NCI-H526 (cell line): ENCODE results near the gene LDLRAD2.
"Not testable (repeated sequence)": the region's sequence is repeated elsewhere in the genome, so short reads cannot be mapped to it uniquely, and the experiment has no call there.

Experiments
- DNase-seq, 2 experiments: peaks; one replicate each; lab custom pipeline; 2025; lab: John Stamatoyannopoulos, UW

LDLRAD2 gene

DNA sequence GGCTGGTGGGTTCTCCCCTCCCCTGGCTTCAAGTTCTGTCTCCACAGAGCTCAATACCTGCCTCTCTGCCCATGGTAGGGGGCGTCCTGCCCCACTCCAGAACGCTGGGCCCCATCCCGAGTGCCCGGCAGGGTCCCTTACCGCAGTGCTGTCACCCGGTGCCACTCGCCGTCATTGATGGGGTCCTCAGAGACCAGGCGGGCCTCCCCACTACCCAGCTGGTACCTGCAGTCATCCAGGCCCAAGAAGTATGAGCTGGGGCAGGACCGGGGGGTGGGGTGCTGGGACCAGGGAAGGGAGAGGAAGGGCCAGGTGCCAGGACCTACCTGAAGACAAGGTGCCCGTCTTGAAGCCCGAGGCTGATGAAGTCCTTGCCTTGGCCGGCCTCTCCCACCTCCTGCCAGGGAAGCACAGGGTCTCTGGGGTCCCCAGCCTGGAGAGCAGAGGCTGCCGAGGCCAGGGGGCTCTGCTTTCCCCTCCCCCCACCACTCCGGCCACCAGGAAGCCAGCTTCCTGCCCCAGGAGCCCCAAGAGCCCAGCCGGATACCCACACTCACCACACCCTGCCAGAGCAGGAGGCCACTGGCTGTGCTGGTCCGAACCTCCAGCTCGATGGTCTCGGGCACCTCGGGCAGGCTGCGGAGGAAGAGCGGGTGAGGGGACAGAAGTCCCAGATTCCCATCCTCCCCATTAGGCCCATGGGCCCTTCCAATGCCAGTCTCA lies 12.1 kb downstream of the LDLRAD2 start:
- DNase-seq: no peak

DNA sequence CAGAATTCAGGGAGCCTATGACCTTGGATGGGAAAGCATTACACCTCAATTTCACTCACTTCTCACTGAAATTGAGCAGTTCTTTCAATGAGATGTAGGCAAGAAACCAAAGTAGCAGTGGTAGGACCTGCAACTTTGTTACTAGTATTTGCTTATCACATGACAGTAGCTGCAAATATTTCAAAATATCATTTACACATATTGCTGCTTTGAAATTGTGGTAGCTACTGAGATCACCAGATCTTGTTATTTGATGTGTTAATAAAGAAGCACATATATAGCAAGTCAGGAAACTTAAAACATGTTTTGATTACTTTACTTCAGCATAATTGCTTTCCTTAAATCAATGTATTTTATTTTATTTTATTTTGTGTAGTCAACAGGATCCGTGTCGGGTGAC lies 12.9 kb downstream of the LDLRAD2 start:
- DNase-seq: no peak

DNA sequence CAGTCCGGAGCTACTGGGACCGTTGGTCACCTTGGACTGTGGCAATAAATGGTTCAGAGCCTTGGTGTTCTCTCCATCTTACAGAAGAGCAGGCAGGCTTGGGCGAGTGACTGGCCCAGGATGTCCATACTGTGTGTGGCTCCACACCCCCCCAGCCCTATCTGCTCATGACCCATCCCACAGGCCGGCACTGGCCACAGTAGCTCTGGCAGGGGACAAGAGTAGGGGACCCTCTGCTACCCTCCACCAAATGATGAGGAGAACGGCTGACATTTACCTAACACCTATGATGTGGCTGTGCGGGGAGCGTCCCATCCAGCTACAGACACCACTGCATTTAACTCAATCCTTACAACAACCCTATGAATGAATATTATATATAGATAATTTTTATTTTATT lies 13.3 kb downstream of the LDLRAD2 start:
- DNase-seq: no peak

DNA sequence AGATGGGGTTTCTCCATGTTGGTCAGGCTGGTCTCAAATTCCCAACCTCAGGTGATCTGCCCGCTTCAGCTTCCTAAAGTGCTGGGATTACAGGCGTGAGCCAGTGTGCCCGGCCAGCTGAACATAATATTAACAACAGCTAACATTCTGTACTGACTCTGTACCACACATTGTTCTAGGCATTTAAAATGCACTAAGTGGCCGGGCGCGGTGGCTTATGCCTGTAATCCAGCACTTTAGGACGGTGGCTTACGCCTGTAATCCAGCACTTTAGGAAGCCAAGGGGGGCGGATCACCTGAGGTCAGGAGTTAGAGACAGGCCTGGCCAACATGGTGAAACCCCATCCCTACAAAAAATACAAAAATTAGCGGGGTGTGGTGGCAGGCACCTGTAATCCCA lies 14.6 kb downstream of the LDLRAD2 start:
- DNase-seq: not testable (repeated sequence)

DNA sequence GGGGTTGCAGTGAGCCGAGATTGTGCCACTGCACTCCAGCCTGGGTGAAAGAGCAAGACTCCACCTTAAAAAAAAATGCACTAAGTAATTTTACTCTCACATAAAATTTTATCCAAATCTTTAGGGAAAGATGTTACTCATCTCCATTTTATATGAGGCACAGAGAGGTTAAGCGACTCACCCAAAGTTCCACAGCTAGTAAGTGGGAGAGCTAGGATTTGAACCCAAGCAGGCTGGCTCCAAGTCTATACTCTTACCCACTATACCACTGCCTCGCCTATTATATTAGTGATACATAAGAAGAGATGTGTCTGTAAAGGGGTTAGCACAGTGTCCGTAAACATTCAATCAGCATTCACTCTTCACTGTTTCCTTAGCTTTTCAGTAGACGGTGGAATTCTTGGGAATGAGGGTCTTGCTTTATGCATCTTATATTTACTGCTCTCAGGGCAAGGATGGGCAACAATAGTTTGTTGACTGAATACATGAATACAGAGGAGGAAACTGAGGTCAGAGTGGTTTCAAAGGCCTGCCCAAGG lies 15.1 kb downstream of the LDLRAD2 start:
- DNase-seq: no peak

DNA sequence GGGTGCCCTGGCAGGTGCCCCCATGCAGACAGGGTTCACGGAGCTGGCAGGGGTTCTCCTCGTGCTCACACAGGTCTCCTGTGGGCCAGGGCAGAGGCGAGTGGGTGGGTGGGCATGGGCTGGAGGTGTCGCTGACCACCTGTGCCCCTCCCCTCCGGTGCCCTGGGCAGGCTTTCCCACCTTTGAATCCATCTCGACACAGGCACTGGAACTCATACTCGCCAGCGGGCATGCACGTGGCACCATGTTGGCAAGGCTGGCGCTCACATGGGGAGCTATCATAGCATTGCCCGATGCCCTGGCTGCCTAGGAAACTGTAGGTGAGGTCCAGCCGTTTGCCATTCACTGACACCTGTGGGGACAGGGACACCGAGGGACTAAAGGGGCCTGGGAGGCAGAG lies 16.0 kb downstream of the LDLRAD2 start:
- no peak for DNase-seq

DNA sequence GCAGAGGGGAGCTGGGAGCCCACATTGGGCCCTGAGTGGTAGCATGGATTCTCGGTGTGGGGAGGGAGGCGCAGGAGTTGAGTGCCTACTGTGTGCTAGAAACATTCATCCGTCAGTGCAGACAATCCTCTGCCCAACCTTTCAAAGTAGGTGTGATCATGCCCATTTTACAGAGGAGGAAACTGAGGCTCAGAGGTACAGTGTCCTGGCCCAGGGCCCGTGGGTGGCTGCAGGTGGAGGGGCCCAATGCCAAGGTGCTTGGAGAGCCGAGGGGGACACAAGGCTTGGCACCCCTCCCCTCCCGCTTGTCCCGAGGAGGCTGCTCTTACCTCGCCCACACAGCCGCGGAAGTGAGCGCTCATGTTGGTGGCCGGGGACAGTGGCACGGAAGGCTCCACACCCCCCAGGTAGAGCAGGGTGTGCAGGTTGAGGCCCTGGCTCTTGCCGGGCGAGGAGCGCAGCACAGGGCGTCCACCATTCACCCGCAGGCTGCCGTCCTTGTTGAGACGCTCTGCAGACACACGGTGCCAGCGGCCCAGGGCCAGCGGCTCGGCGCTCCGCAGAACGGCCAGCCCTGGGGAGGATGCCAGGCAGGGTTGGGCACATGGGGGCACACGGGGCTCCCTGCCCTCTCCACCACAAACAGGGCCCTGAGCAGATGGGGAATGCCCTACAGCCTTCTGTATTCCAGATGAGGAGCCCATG lies 16.6 kb downstream of the LDLRAD2 start:
- DNase-seq: no peak

DNA sequence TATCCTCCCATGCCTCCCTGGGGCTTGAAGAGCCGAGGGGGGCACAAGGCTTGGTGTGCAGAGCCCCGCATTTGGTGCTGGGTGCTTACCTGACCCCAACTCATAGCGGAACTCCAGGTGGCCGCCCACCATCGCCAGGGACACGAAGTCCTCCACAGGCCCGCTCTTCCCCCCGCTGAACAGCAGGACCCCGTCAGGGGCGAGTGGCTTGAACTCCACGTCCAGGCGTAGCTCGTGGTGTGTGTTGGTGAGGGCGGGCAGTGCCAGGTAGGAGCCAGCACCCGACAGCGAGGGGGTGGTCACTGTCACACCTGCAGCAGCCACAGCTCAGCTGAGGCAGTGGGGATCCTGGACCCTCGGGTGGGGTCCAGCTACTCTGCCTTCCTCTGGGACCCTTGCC lies 17.2 kb downstream of the LDLRAD2 start:
- no peak for DNase-seq

DNA sequence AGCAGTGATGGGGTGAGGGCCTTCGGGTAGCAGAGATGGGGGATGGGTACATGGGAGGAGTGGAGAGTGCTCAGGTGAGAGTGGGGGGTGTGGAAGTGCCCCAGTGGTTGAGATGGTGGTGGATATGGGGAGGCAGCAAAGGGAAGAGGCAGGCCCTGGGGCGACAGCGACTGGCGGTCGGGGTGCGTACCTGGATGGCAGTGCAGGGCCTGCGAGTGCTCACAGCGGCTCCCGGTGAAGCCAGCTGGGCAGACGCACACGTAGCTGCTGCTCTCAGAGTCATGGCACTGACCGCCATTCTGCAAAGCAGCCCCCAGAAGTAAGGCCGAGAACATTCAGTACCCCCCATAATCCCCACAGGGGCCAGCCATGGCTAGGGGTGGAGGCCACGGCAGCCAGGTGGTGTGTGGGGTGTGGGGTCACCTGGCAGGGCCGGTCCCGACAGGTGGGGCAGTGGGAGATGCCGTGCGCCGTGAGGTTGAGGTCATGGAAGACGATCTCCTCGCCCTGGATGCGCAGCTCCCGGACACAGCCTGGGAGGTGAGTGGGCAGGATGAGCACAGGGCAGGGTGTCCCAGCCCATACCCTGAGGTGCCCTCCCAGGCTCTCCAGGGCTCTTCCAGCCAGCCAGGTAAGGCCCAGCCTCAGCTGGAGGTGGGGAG lies 18.9 kb downstream of the LDLRAD2 start:
- no peak for DNase-seq

DNA sequence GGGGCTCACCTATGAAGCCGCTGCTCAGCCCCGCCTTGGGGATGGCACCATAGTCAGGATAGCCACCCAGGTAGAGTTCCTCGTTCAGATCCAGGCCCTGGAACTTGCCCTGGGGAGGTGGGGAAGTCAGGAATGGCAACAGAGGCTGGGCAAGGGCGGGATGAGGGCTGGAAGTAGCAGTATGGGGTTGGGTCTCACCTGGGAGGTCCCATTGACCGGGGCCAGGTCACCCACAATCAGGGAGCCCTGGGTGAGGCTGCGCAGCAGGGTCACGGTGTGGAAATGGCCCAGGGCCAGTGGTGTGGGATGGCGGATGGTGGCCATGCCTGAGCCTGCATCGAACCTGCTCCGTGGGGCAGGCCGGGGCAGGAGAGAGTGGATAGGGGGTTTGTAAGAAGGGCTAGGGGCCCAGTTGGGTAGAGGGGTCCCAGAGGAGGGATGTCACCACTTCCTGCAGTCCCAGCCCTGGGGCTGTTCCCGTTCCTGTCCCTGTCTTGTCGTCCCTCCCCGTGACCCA lies 19.4 kb downstream of the LDLRAD2 start:
- DNase-seq: no peak

DNA sequence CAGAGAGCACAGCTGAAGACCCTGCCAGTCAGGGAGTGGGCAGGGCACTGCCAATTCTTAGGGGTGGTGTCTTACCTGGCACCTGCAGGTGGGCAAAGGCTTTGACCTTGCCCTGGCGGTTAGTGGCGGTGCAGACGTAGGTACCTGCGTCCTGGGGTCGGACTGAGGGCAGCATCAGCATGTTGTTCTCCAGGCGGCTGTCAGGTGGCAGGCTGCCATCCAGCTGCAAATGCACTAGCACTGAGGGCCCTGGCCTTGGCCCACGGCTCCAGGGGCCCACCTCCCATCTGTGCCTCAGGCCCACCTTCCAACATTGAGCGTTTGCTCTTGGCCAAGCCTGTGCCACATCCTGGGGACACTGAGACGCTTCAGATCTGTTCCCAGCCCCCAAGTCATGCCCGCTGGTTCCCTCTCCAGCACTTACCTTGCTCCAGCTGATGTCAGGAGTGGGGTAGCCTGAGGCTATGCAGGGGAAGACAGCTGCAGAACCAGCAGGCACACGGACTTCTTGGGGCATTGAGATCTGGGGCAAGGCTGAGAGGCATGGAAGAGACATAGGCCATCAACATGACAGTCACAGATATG lies 21.4 kb downstream of the LDLRAD2 start:
- DNase-seq: no peak

DNA sequence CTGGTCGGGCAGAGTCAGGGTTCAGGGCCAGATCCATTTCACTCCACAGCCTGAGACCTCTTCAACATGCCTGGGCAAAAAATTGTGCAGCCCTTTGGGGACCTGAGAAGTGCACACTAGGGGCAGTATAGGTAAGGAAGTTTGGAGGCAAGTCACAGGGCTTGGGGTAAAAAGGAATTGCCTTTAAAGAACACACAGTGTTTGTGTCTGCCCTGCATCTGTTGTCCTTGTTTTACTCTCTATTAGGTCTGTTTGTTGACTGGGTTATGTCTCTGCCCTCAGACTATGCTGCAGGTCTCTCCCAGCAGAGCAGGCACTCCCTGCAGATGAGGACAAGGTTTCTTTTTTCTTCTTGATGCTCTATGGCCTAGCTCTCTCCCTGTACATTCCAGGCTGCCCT lies 22.0 kb downstream of the LDLRAD2 start:
- no peak for DNase-seq

DNA sequence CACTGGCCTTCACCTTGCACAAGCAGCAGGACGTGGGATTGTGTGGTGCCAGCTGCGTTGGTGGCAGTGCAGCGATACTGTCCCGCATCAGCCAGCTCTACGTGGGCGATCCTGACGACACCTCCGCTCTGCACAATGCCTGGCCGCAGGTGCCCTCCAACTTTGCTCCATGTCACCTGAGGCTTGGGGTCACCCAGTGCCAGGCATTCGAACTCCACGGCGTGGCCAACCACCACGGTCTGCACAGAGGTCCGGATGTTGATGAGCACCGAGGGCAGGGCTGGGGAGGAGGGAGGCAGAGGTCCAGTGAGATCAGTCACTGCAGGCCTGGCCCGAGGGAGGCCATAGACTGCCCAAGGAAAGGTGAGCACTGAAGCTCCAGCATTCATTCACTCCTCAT lies 22.6 kb downstream of the LDLRAD2 start:
- no peak for DNase-seq

DNA sequence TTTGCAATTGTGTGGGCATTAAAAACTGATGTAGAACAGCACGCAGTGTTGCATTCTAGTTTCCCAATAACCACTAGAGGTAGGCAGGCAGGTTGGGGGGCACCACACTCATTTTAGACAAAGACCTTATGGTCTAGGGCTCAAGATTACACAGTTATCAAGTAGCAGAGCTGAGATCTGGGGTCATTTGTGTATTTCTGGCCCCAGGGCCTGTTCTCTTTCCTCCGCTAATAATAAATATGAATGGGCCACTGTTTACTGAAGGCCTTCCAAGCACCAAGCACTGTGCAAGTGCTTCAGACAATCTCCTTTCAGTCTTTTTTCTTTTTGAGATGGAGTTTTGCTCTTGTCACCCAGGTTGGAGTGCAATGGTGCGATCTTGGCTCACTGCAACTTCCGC lies 23.9 kb downstream of the LDLRAD2 start:
- DNase-seq: no peak

DNA sequence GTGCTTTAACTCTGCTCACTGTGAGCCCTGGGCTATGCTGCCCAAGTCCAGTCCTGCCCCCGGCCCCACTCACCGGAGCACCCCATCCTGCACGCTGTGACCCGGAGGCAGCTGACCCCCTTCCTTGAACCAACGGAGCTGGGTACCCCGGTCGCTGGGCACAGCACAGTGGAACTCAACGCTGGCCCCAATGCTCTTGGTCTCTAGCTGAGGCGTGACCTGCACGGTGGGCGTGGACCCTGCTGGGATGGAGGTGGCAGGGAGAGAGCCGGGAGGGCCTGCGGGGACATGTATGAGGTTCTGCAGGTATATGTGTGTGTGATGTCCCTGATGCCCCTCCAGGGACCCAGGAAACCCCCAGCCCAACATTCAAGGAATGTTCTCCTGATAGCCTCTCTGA lies 24.7 kb downstream of the LDLRAD2 start:
- no peak for DNase-seq

DNA sequence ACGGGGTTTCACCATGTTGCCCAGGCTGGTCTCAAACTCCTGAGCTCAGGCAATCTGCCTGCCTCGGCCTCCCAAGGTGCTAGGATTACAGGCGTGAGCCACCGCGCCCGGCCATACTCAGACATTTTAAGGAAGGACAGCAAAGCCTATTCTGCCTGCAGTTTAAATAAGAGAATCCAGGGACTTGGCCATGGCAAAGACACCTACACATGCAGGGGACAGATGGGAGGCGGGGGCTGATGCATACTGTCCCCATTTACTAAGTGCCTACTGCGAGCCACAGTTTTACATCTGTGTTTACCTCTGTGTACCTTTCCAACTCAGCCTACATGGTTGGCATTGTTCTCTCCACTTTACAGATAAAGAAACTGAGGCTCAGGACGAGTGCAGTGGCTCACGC lies 25.4 kb downstream of the LDLRAD2 start:
- no peak for DNase-seq

DNA sequence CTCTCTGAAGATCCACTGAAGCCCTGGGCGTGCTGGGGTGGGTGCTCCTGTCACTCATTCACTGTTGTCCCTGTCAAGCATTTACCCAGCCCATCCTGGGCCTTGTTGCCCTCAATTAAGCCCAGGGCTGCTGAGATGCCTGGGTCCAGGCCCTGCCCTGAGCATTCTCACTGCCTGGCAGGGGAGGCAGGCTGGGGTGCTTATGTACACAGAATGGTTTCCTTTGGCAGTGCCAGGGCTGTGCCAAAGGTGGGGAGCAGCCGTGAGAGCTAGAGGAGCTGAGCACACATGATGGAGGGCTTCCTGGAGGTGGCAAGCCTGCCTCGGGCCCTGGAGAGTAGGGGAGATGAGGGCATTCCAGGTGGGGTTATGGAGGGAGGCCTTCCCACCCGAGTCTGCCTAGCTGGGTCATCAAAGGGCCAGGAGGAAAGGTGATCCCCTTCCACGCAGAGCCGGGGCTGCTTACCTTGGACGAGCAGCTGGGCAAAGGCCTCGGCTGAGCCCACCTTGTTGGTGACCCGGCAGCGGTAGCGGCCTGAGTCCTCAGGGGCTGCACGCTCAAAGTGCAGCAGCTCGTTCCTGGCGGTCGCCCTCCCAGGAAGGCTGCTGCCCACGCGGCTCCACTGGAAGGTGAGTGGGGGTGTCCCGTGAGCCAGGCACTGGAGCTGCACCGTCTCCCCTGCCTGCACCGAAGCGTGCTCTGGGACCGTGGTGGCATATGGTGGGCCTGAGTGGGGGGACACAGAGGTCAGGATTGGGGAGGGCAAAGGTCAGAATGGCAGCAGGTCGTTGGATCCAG lies 26.5 kb downstream of the LDLRAD2 start:
- DNase-seq: no peak

DNA sequence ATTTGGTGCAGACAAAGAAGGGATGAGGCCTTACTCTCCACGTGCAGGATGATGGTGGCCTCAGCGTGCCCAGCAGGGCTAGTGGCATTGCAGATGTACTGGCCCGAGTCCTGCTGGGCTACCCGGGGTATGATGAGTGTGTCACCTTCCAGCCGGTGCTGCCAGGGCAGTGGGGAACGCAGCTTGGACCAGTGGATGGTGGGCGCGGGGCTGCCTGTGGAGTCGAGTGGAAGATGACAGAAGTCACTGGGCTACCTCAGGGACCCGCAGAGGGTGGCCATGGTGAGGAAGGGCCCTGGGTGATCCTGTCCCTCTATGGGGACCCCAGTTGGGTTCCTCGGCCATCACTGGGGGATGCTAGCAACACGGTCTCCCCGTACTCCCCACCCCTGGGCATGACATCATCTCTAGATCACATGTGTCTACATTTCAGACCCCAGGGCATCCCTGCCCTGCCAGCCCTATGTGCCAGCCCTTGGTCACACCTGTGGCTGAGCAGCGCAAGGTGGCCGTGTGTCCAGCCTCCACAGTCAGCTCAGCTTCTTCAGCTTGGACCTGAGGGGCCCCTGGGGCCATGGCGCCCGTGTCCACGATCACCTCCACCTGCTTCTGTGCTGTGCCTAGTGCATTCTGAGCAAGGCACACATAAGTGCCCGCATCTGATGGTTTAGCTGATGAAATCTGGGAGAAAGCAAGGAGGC lies 27.4 kb downstream of the LDLRAD2 start:
- no peak for DNase-seq

DNA sequence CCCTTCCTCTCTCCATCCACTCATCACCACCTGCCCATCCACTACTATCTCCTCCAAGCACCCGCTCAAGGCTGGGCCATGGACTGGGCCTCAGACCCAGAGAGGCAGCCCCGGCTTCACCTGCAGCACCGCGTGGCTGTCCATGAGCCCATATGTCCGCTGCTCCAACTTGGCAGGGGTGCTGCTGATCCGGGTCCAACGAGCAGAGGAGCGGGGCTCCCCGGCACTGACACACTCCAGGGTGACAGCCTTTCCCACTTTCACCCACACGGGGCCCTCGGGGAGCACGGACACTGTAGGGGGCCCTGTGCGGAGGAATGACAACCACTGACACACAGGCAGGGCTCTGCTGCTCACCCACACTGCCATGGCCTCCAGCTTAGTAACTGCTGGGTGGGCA lies 28.9 kb downstream of the LDLRAD2 start:
- DNase-seq: no peak

DNA sequence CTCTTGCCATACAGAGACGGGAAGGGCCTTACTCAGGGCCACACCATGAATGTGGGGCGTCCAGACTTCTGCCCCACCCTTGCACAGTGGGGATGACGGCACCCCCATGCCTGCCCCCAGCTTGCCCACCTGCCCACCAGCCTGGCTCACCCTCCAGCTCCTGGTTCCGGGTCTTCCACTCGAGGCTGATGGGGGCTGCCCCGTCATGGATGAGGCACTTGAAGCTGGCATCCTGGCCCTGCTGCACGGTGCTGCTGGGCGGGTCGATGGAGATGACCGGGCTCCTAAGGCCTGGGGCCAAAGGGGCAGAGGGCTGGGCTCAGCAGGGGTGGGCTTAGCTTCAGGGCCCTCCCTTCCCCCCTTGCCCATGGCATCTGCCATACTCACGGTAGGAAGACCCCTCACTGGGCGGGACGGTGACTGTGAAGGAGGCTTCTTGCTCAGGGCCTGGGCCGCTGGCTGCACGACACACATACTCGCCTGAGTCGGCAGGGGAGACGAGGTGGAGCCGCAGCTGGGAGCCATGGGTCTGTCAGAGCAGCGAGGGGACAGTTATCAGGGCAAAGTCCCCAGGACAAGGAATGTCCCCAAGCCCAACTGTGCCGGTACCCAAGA lies 29.9 kb downstream of the LDLRAD2 start:
- DNase-seq: no peak
